ENCODE data around the gene RASL10B. TPM values are rescaled to one million over a fixed set of nuclear protein-coding genes. Genes with fewer than 3 reads are reported as not detected.
A peak's percentile ranks its signal among the peaks of the same experiment; 100 is the strongest.

The RASL10B gene
- total RNA-seq, 1 donor from 2014 or later, result 20.1 TPM

DNA sequence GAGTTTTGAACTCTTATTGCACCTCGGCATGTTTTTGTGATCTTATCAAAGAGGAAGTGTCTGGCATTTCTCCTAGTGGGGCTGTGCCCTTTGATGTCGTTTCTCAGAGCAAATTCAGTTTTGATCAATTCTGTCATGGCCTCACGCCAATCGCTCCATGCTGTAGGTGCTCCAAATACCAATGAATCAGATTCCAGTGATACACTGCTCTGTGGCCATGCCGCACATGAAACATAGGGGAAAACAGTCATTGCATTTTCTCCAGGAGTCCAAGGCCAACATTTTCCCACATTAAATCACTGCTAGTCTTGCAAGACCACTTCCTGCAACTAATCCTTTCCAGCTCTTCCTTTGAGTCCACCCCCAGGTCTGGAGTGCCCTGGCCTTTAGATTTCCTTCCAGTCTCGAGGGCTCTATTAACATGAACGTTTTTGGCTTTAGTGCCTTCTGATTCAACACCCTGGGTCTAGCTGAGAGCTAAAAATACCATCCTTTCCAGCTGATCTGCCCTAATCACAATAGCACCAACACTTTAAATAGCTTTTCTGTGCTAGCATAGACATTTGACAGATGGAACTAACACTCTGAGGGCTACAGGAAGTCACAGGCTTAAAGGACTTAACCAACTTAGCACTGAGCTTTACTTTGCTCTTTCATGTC is 18.2 kb upstream of the RASL10B start:
- Mint-ChIP-seq H3K9me3 (no peaks in the 10 kb centered on the region), H3K4me3 (no peak overlapping the region), H3K4me1 (peaks cover 26% of the 10 kb centered on the region), H3K36me3 (peaks cover 10% of the 10 kb centered on the region), H3K27me3 (ENCODE audit: low read depth) (no peaks in the 10 kb centered on the region), H3K27ac (no peak overlapping the region)
- TF ChIP-seq, protein P1, sequence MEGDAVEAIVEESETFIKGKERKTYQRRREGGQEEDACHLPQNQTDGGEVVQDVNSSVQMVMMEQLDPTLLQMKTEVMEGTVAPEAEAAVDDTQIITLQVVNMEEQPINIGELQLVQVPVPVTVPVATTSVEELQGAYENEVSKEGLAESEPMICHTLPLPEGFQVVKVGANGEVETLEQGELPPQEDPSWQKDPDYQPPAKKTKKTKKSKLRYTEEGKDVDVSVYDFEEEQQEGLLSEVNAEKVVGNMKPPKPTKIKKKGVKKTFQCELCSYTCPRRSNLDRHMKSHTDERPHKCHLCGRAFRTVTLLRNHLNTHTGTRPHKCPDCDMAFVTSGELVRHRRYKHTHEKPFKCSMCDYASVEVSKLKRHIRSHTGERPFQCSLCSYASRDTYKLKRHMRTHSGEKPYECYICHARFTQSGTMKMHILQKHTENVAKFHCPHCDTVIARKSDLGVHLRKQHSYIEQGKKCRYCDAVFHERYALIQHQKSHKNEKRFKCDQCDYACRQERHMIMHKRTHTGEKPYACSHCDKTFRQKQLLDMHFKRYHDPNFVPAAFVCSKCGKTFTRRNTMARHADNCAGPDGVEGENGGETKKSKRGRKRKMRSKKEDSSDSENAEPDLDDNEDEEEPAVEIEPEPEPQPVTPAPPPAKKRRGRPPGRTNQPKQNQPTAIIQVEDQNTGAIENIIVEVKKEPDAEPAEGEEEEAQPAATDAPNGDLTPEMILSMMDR (IDR thresholded peaks at IDR 0.05; ENCODE audit: unreplicated experiment), result no peak
- peak in 1 of 2 experiments; percentile 48 for DNase-seq (ENCODE audit: low spot score in 2 of 2, unreplicated experiment in 2 of 2)

DNA sequence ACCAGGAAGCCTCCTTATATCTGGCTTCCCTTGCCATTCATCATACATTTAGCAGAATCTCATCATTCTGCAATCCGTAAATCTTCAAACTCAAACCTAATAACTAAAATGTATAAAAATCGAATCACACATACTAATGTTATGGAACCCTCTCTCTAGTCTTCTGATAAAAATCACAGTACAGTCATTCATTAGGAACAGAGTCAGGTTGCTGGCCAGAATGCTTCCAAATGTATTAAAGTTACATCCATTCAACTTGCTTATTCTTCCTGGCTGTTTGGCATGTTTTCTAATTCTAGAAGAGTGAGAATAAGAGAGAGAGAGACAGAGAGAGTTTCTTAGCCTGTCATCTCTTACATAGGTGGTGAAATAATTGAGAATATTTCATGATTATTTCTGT is 16.5 kb upstream of the RASL10B start:
- Mint-ChIP-seq H3K9me3 (no peaks in the 10 kb centered on the region), H3K4me3 (no peak overlapping the region), H3K4me1 (peaks cover 27% of the 10 kb centered on the region), H3K27me3 (ENCODE audit: low read depth) (no peaks in the 10 kb centered on the region), H3K36me3 (peaks cover 13% of the 10 kb centered on the region), H3K27ac (no peak overlapping the region)
- TF ChIP-seq, protein P1 (IDR thresholded peaks at IDR 0.05; ENCODE audit: unreplicated experiment), result no peak
- DNase-seq (ENCODE audit: low spot score in 2 of 2, unreplicated experiment in 2 of 2), result no peak

GRCh38 chr17:35715416-35715815 is 16.0 kb upstream of the RASL10B start:
- TF ChIP-seq, protein P1 (IDR thresholded peaks at IDR 0.05; ENCODE audit: unreplicated experiment), result no peak
- Mint-ChIP-seq H3K9me3 (no peaks in the 10 kb centered on the region), H3K4me3 (no peak overlapping the region), H3K27ac (no peak overlapping the region), H3K4me1 (peaks cover 25% of the 10 kb centered on the region), H3K27me3 (ENCODE audit: low read depth) (no peaks in the 10 kb centered on the region), H3K36me3 (peaks cover 13% of the 10 kb centered on the region)
- DNase-seq (ENCODE audit: low spot score in 2 of 2, unreplicated experiment in 2 of 2), result no peak

DNA sequence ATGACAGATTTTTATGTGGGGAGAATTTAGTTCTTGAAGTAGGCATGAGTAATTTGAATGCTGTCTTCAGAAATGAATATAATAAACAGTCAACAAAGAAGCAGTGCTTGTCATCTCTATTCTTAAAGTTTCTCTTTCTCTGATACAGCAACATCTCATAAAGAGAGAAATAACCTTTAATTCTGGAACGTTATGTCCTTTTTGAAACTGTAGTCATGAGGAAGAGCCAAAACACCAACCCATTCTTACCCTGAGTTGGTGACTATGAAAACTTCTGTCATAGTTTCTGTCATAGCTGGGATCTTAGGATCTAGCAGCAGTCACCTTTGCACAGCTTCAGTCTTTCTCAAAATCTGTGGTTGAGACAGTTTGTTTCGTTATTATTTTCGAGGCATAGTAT is 15.3 kb upstream of the RASL10B start:
- DNase-seq (ENCODE audit: low spot score in 2 of 2, unreplicated experiment in 2 of 2), result no peak
- H3K36me3 Mint-ChIP-seq, result peaks cover 8% of the 10 kb centered on the region
- TF ChIP-seq, protein P1 (IDR thresholded peaks at IDR 0.05; ENCODE audit: unreplicated experiment), result no peak

GRCh38 chr17:35716897-35717465 is 14.5 kb upstream of the RASL10B start:
- DNase-seq (ENCODE audit: low spot score in 2 of 2, unreplicated experiment in 2 of 2), result no peak
- H3K27ac Mint-ChIP-seq, result no peak overlapping the region
- TF ChIP-seq, protein P1 (IDR thresholded peaks at IDR 0.05; ENCODE audit: unreplicated experiment), result no peak
- no peak overlapping the region for H3K4me3 Mint-ChIP-seq
- H3K4me1 Mint-ChIP-seq, result peaks cover 22% of the 10 kb centered on the region
- H3K36me3 Mint-ChIP-seq, result peaks cover 10% of the 10 kb centered on the region
- H3K9me3 Mint-ChIP-seq, result no peaks in the 10 kb centered on the region
- no peaks in the 10 kb centered on the region for H3K27me3 Mint-ChIP-seq (ENCODE audit: low read depth)

More for the DNA sequence above, 15.3 kb upstream of the RASL10B start:
- H3K27ac Mint-ChIP-seq, result no peak overlapping the region
- H3K4me1 Mint-ChIP-seq, result peaks cover 23% of the 10 kb centered on the region
- H3K4me3 Mint-ChIP-seq, result no peak overlapping the region
- no peaks in the 10 kb centered on the region for H3K27me3 Mint-ChIP-seq (ENCODE audit: low read depth)
- H3K9me3 Mint-ChIP-seq, result no peaks in the 10 kb centered on the region

All from mesothelial cell of epicardium (in vitro differentiated cells).